NCI-H2081 treated with DMSO at 0.1 percent for 48 hours (cell line): Measurements from ENCODE around the gene COA8.
"Not testable (repeated sequence)": the region's sequence is repeated elsewhere in the genome, so short reads cannot be mapped to it uniquely, and the experiment has no call there.

ENCODE experiments used
- DNase-seq: peaks from one replicate; lab custom pipeline; 2025; lab: John Stamatoyannopoulos, UW

Gene COA8

DNA sequence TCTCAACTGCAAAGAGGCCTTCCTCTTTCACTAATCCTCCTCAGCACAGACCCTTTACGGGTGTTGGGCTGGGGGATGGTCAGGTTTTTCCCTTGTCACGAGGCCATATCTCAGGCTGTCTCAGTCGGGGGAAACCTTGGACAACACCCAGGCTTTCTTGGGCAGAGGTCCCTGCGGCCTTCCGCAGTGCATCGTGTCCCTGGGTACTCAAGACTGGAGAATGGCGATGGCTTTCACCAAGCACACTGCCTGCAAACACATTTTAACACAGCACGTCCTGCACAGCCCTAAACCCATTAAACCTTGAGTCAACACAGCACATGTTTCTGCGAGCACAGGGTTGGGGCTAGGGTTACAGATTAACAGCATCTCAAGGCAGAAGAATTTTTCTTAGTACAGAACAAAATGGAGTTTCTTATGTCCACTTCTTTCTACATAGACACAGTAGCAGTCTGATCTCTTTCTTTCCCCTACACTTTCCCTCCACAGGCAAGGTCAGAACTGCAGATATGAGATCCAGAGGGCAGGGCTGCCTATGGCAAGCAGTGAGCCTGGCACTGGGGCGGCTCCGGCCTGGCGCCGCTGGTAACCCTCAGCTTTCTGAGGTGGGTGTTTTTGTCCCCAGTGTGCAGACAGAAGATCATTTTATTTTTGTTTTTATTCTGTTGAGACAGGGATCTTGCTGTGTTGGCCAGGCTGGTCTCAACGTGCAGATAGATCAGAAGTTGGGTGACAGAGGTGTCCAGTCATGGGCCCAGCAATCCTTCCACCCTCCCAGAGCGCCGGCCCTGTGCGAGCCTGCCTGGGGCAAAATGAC lies 37.1 kb upstream of the COA8 start:
- DNase-seq = not testable (repeated sequence)

DNA sequence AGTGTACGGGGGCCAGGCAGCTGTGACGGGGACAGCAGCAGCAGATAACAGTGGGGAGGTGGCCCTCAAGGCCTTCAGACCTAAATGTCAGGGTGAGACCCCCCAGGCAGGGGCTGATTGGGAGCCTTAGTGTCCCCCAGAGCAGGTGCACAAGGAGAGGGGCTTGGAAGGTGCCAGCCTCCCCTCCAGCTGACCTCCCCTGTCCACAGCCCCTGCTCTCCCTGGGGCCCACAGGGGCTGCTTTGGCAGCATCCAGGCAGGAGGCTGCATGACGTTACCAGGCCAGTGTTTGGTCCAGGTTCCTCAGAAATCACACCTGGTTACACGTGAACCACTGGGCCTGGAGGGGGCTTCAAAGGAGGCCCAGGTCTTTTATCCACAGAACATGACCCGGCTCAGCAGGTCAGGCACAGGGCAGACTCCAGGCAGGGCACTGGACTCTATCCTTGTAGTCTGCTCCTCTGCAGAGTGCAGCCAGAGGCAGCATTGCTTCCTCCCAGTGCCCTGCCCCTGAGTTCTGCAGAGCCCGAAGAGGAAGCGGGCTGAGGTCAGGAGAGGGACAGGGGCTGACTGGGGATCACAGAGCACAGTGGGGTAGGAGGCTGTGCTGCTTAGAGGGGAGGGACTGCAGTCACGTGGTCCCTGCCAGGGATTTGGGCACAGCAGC lies 36.4 kb upstream of the COA8 start:
- no peak for DNase-seq

- DNase-seq = no peak
Measured at GRCh38 chr14:103526914-103527248, 35.9 kb upstream of the COA8 start.

GRCh38 chr14:103527408-103528145 lies 35.2 kb upstream of the COA8 start:
- DNase-seq = no peak

DNA sequence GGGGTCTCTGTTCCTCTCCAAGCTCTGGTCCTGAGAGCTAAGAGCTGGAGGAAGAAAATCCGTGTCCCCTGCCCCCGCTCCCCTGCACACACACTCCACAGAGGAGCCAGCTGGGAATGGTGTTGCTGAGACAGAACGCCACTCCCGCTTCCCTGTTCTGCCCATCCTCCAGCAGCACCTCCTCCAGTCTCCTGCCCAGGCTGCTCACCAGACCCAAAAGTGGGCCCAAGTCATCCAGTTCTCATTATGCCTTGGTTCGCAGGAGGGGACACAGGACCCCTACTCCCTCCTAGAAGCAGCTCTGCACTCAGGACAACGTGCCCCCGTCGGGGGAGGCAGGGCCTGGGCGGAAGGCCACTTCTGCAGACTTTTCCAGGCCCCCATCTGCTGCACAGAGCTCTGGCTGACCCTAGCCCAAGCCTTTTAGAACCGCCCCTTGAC lies 34.6 kb upstream of the COA8 start:
- no peak for DNase-seq

DNA sequence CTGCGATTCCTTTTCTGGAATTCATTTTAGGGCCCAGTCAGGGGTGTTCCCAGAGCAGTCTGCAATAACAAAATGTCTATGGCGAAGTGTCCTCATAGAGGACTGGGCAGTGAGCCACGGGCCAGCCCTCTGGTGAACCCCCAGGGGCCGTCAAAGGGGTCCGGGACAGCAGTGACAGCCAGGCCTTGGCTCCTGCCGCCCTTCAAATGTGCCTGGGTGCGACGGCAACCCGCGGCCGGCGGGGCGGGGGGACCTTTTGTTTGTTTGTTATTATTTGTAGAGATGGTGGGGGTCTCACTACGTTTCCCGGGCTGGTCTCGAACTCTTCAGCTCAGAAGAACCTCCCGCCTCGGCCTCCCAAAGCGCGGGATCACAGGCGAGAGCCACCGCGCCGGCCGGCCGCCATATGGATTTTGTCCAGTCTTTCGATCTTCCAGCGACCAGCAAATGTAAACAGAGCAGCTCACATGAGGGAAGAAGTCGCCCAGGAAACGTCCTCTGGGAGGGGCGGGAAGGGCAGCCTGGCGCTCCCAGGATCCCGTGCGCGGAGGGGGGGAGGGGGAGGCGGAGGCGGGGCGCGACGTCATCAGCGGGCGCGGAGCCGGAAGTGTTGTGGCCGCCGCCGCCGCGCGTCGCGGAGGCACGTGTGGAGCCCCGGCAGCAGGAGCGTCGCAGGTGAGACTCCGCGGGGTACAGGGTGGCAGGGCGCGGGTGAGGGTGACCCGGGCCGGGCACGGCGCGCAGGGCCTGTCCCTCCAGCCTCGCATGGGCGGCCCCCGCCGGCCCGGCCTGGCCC lies 34.0 kb upstream of the COA8 start, which contains the start of gene TRMT61A:
Gene TRMT61A, plus strand, starts transcription at position 610 of the 796 bp plus-strand sequence. CDS start 783 bp downstream, outside the sequence.
- DNase-seq = peak; percentile 83

DNA sequence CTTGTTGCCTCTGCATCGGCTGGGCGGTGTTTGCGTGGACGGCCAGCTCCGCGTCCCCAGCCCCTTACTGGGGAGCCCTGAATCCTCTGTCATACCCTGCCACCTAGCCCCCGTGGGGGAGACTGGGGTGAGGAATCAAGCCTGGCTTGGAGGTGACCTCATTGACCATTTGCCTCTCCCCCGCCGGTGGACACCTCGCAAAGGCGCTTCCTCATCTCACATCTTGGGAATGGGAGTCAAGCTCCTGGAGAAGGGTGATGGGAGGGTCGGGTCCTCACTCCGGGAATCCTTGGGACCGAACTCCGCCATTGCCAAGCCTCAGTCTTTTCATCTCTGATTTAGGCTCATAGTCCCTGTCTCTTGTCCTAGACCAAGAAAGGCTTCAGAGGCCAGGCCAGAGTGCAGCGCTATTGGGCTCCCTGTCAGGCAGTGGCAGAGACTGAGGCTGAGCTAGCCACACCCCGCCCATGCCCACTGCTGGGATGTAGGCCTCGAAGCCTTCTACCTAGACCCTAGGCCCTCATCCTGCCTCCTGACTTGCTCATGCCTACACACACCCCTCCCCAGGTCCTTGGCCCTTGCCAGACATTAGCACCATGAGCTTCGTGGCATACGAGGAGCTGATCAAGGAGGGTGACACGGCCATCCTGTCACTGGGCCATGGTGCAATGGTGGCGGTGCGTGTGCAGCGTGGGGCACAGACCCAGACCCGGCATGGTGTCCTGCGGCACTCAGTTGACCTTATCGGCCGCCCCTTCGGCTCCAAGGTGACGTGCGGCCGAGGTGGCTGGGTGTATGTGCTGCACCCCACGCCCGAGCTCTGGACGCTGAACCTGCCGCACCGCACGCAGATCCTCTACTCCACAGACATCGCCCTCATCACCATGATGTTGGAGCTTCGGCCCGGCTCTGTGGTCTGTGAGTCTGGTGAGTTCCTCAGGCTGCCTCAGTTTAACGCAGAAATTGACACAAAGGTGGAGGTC lies 33.1 kb upstream of the COA8 start:
- no peak for DNase-seq

- DNase-seq = no peak
Measured at GRCh38 chr14:103530390-103530789, 32.4 kb upstream of the COA8 start.

DNA sequence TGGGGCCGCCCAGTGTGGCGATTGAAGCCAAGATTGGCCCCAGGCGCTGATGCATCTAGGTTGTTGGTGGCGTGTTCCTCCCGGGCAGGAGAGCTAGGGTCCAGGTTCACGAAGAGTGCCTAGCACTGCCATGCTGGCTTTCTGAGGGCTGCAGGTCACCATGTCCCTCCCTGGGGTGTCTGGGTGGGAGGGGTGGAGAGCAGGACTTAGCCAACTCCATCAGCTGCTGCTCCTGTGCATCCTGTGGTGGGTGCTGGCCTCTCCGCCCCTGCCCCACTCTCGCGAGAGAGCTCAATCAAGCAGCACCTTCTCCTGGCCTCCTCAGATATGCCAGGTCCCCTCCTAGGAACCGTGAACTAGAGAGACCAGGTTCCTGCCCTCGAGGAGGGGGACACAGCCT lies 31.9 kb upstream of the COA8 start:
- DNase-seq = no peak

DNA sequence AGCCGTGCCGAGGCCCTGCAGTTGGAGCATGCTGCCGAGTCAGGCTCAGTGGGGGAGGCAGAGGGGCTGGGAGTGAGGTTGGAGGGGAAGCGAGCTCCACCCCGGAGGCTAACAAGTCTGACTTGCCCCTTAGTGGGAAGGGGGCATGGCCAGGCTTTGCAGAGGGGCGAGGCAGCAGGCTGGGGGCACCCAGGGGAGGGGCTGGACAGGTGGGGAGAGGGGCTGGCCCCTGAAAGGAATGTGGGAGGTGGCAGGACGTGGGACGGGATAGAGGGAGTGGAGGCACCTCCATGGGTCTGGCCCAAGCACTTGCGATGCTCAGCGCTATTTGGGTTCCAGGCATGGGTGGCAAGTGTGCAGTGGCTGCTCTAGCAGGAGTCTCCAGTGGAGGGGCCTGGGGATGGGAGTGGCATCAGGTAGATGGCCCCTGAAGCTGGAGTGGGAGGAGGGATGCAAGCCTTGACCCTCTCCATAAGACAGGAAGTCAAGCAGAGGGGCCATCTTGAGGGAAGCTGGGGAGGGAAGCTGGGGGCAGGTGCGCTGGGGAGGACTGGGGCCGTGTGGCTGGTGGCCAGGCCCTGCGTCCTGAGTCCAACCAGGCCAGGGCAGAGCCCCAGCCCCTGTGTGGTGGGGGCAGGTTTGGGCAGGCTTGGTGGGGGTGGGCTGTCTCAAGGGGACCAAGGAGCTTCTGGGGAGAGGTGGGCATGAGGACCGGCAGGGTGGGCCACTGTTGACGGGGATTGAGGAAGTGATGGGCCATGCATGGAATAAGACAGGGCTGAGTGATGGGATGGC lies 31.1 kb upstream of the COA8 start:
- no peak for DNase-seq

DNA sequence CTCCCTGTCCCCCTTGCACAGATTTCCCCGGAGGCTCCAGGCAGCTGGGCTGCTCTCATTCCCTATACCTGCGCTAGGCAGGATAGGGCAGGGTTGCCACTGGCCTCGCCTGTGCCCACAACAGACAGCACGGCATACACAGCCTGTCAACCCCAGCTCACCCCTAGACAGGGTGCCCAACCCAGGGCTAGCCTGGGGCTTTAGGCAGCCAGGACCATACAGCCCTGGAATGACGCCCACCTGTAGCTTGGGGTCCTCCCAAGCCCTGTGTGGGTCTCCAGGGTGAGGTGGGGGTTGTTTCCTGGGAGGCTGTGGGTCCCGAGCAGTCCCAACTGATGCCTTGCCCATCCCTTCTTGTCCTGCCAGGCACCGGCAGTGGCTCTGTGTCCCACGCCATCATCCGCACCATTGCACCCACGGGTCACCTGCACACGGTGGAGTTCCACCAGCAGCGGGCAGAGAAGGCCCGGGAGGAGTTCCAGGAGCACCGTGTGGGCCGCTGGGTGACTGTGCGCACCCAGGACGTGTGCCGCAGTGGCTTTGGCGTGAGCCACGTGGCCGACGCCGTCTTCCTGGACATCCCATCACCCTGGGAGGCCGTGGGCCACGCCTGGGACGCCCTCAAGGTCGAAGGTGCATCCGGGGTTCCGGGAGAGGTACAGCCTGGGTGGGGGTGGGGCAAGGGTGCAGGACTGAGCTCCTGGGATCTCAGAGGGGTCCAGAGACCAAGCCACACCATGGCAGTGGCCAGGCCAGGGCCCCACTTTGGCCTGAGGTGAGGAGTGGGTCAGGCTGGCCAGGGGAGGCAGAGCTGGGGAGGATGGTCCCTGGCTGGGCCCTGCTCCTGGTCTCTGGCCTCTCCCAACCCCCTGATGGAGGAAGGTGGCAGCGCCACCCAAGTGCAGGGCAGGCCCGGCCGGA lies 30.3 kb upstream of the COA8 start:
- DNase-seq = no peak

- DNase-seq = no peak
Measured at GRCh38 chr14:103533137-103533998, 29.4 kb upstream of the COA8 start.

GRCh38 chr14:103533999-103534575 lies 28.7 kb upstream of the COA8 start:
- no peak for DNase-seq

DNA sequence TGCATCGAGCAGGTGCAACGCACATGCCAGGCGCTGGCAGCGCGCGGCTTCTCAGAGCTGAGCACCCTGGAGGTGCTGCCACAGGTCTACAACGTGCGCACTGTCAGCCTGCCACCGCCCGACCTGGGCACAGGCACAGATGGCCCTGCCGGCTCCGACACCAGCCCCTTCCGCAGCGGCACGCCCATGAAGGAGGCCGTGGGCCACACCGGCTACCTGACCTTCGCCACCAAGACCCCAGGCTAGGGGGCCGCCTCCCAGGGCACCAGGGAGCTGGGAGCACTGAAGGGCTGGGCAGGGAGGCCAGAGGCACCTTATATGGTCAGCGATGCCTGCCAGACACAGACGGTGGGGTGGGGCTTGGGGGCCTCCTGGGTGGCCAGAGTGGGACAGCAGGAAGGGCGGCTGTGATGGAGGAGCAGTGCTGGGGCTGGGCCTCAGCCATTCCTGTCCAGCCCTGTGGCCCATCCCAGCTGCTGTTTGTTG lies 28.1 kb upstream of the COA8 start:
- DNase-seq = no peak

DNA sequence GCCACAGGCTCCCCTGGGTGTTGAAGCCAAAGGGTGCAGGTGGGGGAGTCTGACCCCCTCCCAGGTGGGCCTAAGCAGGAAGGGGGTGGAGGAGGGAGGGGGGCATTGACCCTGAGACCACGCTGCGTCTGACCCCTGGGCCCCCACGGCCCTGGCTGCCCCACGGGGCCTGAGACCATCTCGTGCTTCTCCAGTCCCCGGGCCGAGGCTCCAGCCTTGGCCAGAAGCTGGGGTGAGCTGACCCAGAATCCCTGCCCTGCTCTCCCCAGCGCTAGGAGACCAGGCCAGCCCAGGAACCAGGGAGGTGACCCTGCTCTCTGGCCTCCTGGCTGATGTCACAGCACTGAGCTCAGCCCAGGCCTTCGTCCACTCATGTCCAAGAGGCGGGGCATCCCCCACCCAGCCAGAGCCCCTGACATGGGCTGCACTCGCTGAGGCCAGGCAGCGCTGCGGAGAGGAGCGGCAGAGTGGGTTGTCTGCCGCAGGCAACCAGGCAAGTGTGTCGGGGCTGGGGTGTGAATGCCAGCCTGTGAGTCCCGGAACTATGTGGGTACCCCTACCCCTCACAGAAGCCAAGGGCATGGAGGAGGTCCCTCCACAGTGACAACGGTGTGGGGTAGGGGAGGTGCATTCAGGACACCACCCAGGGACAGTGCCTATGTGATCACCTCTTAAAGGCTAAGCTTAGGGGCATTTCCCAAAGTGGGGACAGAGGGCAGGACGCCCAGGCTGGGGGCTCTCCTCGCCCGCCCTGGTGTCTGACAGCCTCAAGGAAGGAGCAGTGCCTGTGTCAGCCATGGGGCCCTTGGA lies 27.5 kb upstream of the COA8 start:
- no peak for DNase-seq

DNA sequence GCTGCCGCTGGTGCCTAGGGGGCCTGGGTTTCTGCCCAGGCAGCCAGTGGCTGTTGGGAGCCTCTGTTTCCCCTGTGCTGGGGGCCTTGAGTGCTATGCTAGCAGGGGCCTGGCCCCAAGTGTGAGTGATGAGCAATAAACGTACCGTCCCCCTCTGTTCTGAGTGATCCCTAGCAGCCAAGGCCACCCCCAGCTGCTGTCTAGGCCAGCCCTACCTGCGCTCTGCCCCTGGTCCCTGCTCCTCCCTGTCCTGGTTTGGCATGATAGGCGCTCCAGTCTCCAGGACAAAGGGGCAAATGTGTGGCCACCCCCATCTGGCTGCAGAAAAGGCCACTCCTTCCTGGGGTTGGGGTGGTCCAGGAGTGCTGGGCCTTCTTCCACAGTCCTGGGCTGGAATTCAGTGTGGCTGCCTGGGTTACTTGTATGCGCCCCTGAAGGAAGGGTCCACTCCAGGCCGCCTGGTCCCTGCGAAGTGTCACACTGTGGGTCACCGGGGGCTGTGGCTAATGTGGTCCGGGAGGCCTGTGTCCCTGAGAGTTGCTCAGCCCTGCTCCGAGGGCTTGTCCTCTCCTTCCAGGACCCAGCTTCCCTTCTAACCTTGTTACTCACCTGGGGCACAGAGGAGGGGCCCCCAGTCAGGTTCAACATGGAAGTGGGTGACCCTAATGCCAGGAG lies 26.7 kb upstream of the COA8 start:
- DNase-seq = no peak
